NCI-H446 treated with DMSO at 0.1 percent for 48 hours (cell line): ENCODE data around the gene FGF16.
"Not testable (repeated sequence)": the region's sequence is repeated elsewhere in the genome, so short reads cannot be mapped to it uniquely, and the experiment has no call there.

Experiments
- DNase-seq: peaks from one replicate; lab custom pipeline; 2025; lab: John Stamatoyannopoulos, UW

FGF16 gene

GRCh38 chrX:77446908-77447652, at the start of gene FGF16:
Gene FGF16, plus strand, starts transcription at chrX:77447389. Its CDS starts 286 bp downstream, at chrX:77447675.
- no peak for DNase-seq

- no peak for DNase-seq
These were observed 48.7 kb upstream of the FGF16 start for GRCh38 chrX:77398330-77398954.

DNA sequence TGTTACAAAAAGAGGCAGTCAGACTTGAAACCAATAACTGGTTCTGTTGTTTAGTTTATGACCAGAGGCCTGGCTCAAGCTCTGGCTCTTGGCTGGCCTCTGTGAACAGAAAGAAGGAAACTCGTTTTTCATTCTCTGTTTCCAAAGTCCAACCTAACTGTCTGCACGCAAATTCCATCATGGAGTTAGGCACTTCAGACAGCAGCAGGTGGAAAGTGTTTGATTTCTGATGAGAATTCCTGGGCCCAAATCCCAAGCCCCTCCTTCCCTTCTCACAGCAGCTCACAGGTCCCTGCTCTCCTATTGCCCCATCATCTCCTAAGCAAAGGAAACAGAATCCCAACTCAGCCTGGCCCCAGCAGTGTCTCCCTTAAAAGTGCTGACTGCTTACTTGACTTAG, 42.8 kb upstream of the FGF16 start:
- no peak for DNase-seq

DNA sequence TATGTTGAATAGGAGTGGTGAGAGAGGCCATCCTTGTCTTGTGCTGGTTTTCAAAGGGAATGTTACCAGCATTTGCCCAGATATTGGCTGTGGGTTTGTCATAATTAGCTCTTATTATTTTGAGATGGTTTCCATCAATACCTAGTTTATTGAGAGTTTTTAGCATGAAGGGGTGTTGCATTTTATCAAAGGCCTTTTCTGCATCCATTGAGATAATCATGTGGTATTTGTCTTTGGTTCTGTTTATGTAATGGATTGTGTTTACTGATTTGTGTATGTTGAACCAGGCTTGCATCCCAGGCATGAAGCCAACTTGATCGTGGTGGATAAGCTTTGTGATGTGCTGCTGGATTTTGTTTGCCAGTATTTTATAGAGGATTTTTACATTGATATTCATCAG, 39.4 kb upstream of the FGF16 start:
- not testable (repeated sequence) for DNase-seq

GRCh38 chrX:77412631-77413030, 34.6 kb upstream of the FGF16 start:
- DNase-seq = no peak

GRCh38 chrX:77415161-77415560, 32.0 kb upstream of the FGF16 start:
- no peak for DNase-seq

GRCh38 chrX:77415882-77416281, 31.3 kb upstream of the FGF16 start:
- DNase-seq = no peak

DNA sequence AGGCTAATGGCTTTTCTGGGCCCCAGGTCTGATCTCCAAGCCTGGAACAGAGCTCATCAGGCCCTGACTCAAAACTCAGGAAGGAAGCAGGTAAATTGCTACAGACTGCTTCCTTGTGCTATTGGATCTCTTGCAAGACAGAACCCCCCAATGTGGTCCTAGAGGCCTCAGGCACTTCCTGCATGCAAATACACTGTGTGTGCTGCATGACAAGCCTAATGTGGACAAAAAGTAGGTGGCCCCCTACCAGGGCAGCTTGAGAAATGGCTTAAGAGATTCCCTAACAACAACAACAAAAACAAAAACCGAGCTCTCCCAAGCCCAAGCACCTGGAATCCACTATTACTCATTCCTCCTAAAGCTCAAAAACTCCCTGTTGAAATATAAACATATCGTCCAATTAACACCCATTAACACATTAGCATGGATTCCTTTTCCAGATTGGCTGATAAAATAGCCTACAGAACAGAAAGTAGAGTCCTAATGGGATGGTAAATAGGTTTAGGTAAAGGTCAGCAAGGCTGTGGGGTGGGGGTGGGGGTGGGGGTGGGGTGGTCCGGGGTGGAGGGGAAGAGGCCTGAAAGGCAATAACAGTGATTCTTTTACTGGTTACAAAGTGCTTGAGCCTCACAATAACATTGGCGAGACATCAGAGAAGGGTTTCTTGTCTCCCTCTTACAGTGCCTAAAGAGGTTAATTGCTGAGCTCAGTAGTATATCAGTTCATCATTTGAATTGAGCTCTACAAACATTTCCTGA, 24.1 kb upstream of the FGF16 start:
- DNase-seq = no peak

DNA sequence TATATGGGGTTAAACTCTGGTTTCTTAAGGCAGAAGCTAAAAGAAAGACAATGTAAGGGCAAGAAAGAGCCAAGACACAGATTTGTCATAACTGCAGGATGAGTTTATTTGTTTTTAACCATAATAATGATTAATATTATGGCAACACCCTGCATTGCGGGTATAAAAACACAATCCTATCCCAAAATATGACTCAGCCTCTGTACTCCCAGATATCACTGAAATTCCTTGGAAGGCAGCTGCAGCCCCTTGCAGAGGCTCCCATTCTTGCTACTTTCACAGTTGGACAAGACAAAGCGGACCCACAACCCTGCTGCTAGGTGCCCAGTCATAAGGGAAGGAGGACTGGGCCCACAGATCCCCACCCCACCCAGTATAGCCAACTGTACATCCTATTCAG, 20.4 kb upstream of the FGF16 start:
- no peak for DNase-seq

GRCh38 chrX:77427611-77428010, 19.6 kb upstream of the FGF16 start:
- DNase-seq = no peak

GRCh38 chrX:77428551-77428950, 18.6 kb upstream of the FGF16 start:
- DNase-seq = no peak

DNA sequence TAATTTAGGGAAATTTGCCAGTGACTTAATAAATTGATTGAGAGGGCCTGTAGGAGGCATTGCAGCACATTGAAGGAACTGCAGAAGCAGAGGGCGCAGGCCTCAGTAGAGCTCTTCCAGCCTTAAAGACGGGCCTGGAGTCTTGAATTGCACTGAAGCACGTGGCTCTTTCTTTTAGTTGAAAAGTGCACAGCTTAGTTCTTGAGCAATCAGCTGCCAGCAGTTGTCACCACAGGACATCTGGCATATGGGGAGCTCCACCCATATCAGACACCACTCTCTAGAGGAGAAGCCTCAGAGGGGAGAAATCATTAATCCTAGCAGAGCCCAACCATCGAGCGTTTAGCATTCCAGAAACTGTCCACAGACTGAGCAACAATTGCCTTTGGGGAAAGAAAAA, 16.0 kb upstream of the FGF16 start:
- no peak for DNase-seq

DNA sequence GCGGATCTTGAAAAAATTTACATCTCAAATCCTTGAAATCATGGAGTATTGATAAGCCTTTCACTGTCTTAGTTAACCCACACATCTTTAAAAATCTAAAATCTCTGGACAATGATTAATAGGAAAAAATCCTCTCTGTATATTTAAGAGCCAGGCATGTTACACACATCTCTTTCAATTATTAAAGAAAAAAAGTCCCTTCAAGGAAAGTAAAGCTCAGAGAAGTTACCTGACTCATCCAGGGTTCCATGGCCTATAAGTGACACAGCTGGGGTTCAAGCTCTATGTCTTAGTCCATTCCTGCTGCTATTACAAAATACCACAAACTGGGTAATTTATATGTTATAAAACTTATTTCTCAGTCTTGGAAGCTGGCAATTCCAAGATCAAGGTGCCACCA, 14.2 kb upstream of the FGF16 start:
- DNase-seq = no peak

DNA sequence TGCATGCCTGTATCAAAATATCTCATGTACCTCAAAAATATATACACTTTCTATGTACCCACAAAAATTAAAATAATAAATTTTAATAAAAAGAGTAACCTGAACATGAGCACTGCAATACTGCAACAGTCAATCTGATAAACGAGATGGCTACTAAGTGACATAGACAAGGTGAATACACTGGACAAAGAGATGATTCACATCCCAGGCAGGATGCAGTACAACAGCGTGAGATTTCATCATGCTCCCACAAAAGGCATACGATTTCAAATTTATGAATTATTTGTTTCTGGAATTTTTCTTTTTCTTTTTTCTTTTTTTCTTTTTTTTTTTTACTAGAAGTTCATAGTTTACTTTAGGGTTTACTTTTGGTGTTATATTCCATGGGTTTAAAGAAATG, 12.2 kb upstream of the FGF16 start:
- DNase-seq = no peak

- no peak for DNase-seq
These were observed 10.9 kb upstream of the FGF16 start for GRCh38 chrX:77436271-77436670.

GRCh38 chrX:77436682-77437081, 10.5 kb upstream of the FGF16 start:
- DNase-seq = no peak

DNA sequence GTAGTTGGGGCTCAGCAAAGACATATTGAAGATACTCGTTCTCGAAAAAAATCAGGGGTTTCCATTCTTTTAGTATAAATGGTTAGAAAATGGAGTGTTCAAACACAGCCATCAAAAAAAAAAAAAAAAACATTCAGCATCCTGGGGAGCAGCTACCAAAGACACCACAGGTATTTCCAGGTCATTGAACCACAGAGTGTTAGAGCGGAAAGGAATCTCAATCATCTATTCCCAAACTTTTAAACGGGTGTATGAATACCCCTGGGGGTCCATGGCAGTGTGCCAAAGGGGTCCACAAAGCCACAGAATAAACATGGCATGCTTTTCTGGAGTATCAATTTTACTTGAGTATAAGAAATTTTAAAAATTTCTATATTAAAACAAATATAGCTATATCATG, 6.9 kb upstream of the FGF16 start:
- no peak for DNase-seq

GRCh38 chrX:77441033-77441432, 6.2 kb upstream of the FGF16 start:
- DNase-seq = no peak

DNA sequence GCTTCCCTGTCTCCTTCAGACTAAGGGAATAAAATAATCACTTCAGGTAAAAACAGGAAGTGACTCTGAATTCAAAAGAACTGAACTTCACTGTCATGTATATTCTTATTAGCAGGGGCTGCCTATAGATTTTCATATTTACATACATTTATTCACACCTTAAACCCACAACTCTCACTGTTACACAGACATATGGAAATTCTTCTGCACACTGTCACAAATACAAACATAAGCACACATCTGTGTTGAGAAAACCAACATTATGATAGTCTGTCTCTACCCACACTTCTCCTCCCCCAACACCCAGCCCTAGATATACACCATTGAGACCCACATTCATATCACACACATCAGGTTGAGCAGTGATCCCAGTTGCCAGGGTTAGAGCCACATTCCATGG, 5.7 kb upstream of the FGF16 start:
- DNase-seq = no peak

- no peak for DNase-seq
These were observed 4.5 kb upstream of the FGF16 start for GRCh38 chrX:77442728-77443127.

DNA sequence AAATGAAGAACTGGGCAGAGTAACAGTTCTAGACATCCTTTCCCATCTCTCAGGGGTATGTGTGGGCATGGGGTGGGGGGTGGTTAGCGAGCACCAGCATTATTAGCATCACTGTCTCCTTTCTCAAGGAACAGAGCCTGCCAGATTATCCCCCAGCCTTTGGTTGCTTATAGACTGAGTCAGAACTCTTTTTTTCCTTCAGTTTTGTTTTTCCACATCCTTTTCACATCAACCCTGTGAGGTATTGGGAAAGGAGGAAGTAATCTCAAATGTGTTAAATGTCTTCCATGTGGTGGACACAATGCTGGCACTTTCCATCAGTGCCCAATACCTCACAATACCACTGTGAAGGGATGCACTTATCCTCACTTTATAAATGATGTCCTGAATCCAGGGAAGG, 3.1 kb upstream of the FGF16 start:
- DNase-seq = no peak

GRCh38 chrX:77444545-77444944, 2.6 kb upstream of the FGF16 start:
- DNase-seq = no peak

- DNase-seq = no peak
These were observed 1.1 kb upstream of the FGF16 start for GRCh38 chrX:77446029-77446585.
